AG04450 (cell line): ENCODE data around the gene ECSIT. TPM values are rescaled to one million over a fixed set of nuclear protein-coding genes. Genes with fewer than 3 reads are reported as not detected.
"Not testable (repeated sequence)": the region's sequence is repeated elsewhere in the genome, so short reads cannot be mapped to it uniquely, and the experiment has no call there.

ENCODE experiments used
- CTCF ChIA-PET: fragments of 300-600, 350-600 bp; formaldehyde crosslinking; extraction: SDS; loops from one replicate; lab custom pipeline; 2022; ENCODE audit warnings: antibody characterized with exemption, inconsistent platforms; lab: Charles Lee
- POLR2A ChIA-PET: fragments of 350-600 bp; formaldehyde crosslinking; extraction: SDS; loops from one replicate; lab custom pipeline; 2021; ENCODE audit warnings: antibody characterized with exemption, inconsistent platforms; lab: Yijun Ruan, JAX
- DNase-seq: peaks from one replicate; pipeline ENCODE4 v3.0.0-alpha.2; 2011; ENCODE audit warnings: low read depth, low spot score
- H3K27ac ChIP-seq: one replicate; pipeline ENCODE4 v1.5.1; 2012; ENCODE audit warnings: low read depth, low read length, control low read depth
- H3K27me3 ChIP-seq: one replicate; pipeline ENCODE4 v1.6.0; 2012; ENCODE audit warnings: low read length; ENCODE audit not compliant: control insufficient read depth, insufficient read depth
- H3K4me3 ChIP-seq: 2 replicates; pipeline ENCODE4 v1.5.1; 2011; ENCODE audit warnings: mild to moderate bottlenecking, low read depth, low read length, control low read depth
- H3K9me3 ChIP-seq: 2 replicates; pipeline ENCODE4 v1.5.1; 2012; ENCODE audit warnings: low read length; ENCODE audit not compliant: control insufficient read depth, insufficient read depth
- CTCF ChIP-seq: IDR thresholded peaks from 2 replicates; pipeline ENCODE4 v1.5.1; 2011; ENCODE audit warnings: low read depth, low read length, control low read depth, inconsistent platforms
- polyA plus RNA-seq: library from polyadenylated mRNA; depleted of rRNA; stranded (reverse); fragments of >200 nt; gene quantifications from 2 replicates; pipeline ENCODE4 v1.2.3, GENCODE V29; 2011

ECSIT gene
- polyA plus RNA-seq, 1 experiment = 28.2 TPM

GRCh38 chr19:11464333-11465265 lies 64.3 kb downstream of the ECSIT start:
- Histone ChIP-seq H3K27ac (no peak overlapping the region), H3K27me3 (no peaks in the 10 kb centered on the region), H3K9me3 (peaks cover 5% of the 10 kb centered on the region; the same call in 1 of the 2 replicates), H3K4me3 (no peak overlapping the region)
- DNase-seq = no peak
- ChIA-PET POLR2A (no interaction called here), CTCF (no interaction called here)
- TF ChIP-seq CTCF = no peak

GRCh38 chr19:11463391-11463790 lies 65.5 kb downstream of the ECSIT start:
- no peak for DNase-seq
- POLR2A ChIA-PET = no interaction called here
- Histone ChIP-seq H3K4me3 (no peak overlapping the region), H3K27ac (no peak overlapping the region), H3K27me3 (peaks cover under 1% of the 10 kb centered on the region), H3K9me3 (peaks cover 5% of the 10 kb centered on the region; the same call in 1 of the 2 replicates)
- TF ChIP-seq CTCF = no peak
- CTCF ChIA-PET = no interaction called here

- POLR2A ChIA-PET = no interaction called here
- no peak for TF ChIP-seq CTCF
- CTCF ChIA-PET = no interaction called here
These were observed 67.5 kb downstream of the ECSIT start for GRCh38 chr19:11461453-11461852.

GRCh38 chr19:11460207-11460606 lies 68.7 kb downstream of the ECSIT start:
- Histone ChIP-seq H3K27me3 (peaks cover 3% of the 10 kb centered on the region), H3K9me3 (peaks cover 5% of the 10 kb centered on the region; the same call in 1 of the 2 replicates), H3K4me3 (no peak overlapping the region), H3K27ac (no peak overlapping the region)
- POLR2A ChIA-PET = no interaction called here
- DNase-seq = no peak
- TF ChIP-seq CTCF = peak; percentile 16; the same call in 1 of the 2 replicates
- CTCF ChIA-PET = no interaction called here

More at GRCh38 chr19:11461453-11461852, 67.5 kb downstream of the ECSIT start:
- H3K9me3 ChIP-seq = peaks cover 5% of the 10 kb centered on the region; the same call in 1 of the 2 replicates
- H3K27ac ChIP-seq = no peak overlapping the region
- DNase-seq = no peak
- peaks cover 3% of the 10 kb centered on the region for H3K27me3 ChIP-seq
- H3K4me3 ChIP-seq = no peak overlapping the region

GRCh38 chr19:11458912-11459311 lies 70.0 kb downstream of the ECSIT start:
- not testable (repeated sequence) for H3K27ac ChIP-seq, H3K27me3 ChIP-seq, H3K4me3 ChIP-seq, H3K9me3 ChIP-seq, DNase-seq
- ChIA-PET POLR2A (interaction anchor here (0.7 kb wide), 1 partner anchor 73 kb away, joined by 5 read pairs; no protein-coding TSS in a partner anchor), CTCF (interaction anchor here (0.9 kb wide), 1 partner anchor 22 kb away, joined by 3 read pairs; no protein-coding TSS in a partner anchor)
